HUES48 (cell line): ENCODE measurements around the gene FYTTD1.

ENCODE experiments used
- H3K27ac ChIP-seq: one replicate; pipeline ENCODE4 v1.7.0; 2013; ENCODE audit warnings: low read depth, low read length, inconsistent platforms
- H3K27me3 ChIP-seq: 2 replicates; pipeline ENCODE4 v1.6.1; 2013; ENCODE audit warnings: mild to moderate bottlenecking, low read length; ENCODE audit not compliant: control insufficient read depth, insufficient read depth
- H3K36me3 ChIP-seq: 2 replicates; pipeline ENCODE4 v1.6.1; 2013; ENCODE audit warnings: low read length; ENCODE audit not compliant: control insufficient read depth, insufficient read depth
- H3K4me1 ChIP-seq: 2 replicates; pipeline ENCODE4 v1.6.1; 2013; ENCODE audit warnings: mild to moderate bottlenecking, low read length; ENCODE audit not compliant: control insufficient read depth, insufficient read depth
- H3K4me3 ChIP-seq: 2 replicates; pipeline ENCODE4 v1.5.1; 2013; ENCODE audit warnings: mild to moderate bottlenecking, low read depth, low read length
- H3K9ac ChIP-seq: 2 replicates; pipeline ENCODE4 v1.6.1; 2013; ENCODE audit warnings: mild to moderate bottlenecking, low read depth, low read length, moderate library complexity
- H3K9me3 ChIP-seq: 2 replicates; pipeline ENCODE4 v1.6.1; 2013; ENCODE audit warnings: low read length; ENCODE audit not compliant: control insufficient read depth, insufficient read depth

FYTTD1 gene

DNA sequence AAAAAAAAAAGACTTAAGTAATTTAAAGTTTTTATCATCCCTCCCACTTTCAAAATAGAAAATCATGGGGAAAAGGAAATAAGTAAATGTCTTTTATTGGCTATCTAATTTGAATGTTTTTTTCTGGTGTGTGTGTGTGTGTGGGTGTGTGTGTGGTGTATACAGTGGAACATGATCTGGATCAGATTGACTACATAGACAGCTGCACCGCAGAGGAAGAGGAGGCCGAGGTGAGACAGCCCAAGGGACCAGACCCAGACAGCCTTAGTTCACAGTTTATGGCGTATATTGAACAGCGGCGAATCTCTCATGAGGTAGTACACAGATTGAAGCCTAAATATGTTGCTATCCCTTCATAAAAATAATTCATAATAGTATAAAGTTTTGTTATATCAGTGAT is 85.8 kb downstream of the FYTTD1 start:
- no peaks in the 10 kb centered on the region for H3K27me3 ChIP-seq
- H3K27ac ChIP-seq, result no peak overlapping the region
- no peak overlapping the region for H3K4me3 ChIP-seq
- H3K9ac ChIP-seq, result no peak overlapping the region
- peaks cover 92% of the 10 kb centered on the region for H3K36me3 ChIP-seq
- H3K4me1 ChIP-seq, result no peaks in the 10 kb centered on the region
- H3K9me3 ChIP-seq, result no peaks in the 10 kb centered on the region

DNA sequence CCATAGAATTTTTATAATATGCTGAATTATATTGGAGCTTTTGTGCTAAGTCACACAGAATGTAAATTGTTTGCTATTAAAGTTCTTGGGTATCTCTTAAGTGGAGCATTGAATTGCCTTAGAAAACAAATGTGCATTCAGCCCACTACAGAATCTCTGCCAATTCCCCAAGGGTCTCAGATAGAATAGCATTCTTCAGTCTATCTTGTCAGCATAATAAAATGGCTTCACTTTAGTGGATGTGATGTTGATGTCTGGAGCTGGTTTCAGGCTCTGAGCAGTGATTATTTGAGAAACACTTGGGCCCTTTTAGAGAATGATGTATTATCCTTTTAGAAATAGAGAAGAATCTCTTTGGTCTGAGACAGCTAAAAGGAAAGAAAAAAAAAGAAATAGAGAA is 86.6 kb downstream of the FYTTD1 start:
- Histone ChIP-seq H3K4me3 (no peak overlapping the region), H3K27me3 (no peaks in the 10 kb centered on the region), H3K4me1 (no peaks in the 10 kb centered on the region), H3K9me3 (no peaks in the 10 kb centered on the region), H3K36me3 (peaks cover 92% of the 10 kb centered on the region), H3K27ac (no peak overlapping the region), H3K9ac (no peak overlapping the region)
